AG09319 (cell line): ENCODE data around the gene RHOT1.
"Not testable (repeated sequence)": the region's sequence is repeated elsewhere in the genome, so short reads cannot be mapped to it uniquely, and the experiment has no call there.

ENCODE experiments used
- DNase-seq: peaks from one replicate; pipeline ENCODE4 v3.0.0-alpha.2; 2010; ENCODE audit warnings: low read depth; ENCODE audit errors: extremely low read depth
- TF ChIP-seq, protein P1 (sequence below): IDR thresholded peaks from 2 replicates; pipeline ENCODE4 v1.5.1; 2011; ENCODE audit warnings: low read depth, mild to moderate bottlenecking, inconsistent platforms, low read length, moderate library complexity

RHOT1 gene

DNA sequence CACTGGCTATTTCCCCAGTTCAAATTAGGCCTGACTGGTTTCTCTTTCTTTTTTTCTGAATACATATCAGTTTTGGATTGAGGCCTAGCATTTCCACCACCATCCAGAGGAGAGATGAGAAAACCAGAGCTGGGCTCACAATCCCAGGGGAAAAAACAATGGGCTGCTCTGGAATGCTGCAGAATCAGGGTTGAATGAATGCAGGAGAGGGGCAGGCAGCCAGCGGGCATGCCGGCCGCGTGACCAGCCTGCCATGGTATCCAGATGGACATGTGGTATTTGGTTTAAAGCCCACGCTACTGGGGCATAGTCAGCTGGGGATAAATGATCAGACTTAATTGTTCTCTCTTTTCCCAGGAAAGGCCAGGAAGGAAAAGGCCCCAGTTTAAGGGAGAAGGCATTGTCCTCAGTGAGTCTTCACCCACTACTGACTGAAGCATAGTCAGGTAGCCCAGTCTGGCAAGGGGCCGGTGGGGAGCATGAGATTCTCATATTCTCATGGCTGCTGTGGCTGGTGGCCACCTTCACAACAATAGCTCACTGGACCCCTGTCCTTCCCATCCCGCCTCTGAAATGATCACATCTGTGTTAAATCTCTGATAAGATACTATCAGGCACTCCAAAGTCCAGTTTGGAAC lies 38.7 kb upstream of the RHOT1 start:
- TF ChIP-seq, protein P1, sequence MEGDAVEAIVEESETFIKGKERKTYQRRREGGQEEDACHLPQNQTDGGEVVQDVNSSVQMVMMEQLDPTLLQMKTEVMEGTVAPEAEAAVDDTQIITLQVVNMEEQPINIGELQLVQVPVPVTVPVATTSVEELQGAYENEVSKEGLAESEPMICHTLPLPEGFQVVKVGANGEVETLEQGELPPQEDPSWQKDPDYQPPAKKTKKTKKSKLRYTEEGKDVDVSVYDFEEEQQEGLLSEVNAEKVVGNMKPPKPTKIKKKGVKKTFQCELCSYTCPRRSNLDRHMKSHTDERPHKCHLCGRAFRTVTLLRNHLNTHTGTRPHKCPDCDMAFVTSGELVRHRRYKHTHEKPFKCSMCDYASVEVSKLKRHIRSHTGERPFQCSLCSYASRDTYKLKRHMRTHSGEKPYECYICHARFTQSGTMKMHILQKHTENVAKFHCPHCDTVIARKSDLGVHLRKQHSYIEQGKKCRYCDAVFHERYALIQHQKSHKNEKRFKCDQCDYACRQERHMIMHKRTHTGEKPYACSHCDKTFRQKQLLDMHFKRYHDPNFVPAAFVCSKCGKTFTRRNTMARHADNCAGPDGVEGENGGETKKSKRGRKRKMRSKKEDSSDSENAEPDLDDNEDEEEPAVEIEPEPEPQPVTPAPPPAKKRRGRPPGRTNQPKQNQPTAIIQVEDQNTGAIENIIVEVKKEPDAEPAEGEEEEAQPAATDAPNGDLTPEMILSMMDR, result no peak
- peak; percentile 20 for DNase-seq

DNA sequence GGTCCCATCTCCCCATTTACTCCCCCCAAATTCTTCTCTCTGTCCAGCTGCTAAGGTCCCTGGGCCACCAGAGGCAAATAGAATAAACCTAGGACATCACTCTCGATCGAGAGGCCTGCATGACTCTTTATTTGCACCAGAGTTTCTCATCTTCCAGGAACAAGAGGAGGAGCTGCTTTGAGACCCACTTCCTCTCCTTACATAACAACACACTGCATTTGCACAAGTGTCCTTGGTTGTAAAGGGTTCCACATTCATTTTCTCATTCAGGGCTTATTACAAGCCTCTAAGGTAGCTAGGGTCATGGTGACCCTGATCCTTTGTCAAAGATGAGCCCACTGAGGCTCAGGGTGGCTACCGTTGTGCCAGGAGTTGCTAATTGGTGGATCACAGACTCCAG lies 38.1 kb upstream of the RHOT1 start:
- no peak for DNase-seq
- TF ChIP-seq, protein P1, result no peak

DNA sequence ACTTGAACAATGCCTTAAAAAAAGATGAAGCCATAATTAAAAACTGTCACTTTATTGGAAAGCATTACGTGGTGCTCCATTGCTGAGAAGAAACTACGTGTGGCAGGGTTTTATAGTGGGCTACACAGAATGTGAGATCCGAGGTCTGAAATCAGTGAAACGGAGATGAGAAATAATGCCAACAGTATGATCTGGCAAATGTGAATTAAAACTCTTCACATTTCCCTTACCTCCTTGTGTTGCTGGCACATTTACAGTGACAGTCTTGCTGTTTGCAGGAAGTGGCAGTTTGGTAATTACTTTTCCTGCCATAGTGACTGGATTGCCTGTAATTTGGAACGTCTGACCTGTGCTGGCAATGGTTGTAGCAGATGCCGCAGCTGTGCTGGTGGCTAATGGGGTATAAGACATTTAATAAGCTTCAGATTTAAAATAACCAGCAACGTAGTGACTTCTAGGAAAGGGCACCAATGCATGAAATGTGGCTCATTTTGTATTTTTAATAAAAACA lies 35.8 kb upstream of the RHOT1 start:
- DNase-seq, result not testable (repeated sequence)

DNA sequence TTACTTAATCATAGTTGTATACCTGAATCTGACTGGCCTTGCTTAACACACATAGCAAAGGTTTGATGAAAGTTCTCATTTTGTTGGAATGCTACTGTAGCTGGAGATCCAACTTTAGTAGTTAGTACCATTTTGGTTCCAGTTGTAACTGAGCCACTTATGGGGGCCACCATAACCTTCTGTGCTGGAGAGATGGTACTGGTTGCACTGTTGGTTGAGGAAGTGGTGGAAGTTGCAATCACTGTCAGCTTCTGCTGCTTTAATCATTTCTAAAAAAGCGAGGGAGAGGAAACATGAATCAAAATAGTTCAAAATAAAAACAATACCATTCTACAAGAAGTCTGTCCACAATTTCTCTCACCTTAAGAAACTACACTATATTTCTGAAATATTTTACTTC lies 35.1 kb upstream of the RHOT1 start:
- DNase-seq, result not testable (repeated sequence)

DNA sequence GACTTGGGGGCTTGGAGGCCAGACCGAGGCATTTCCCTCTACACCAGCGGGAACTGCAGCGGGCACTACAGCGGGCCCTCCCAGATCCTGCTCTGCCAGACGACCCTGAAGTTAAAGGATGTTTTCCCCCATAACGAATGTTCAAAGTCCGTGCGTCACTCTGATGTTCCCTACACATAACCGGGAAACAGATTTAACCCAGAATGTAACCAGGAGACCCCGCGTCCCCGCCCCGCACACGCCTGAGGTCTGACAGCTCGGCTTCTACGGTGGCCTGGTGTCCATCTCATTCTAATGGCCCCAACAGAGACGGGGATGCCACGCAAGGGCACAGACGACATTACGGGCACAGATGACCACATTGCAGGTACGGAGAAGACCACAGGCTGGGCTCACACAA lies 31.7 kb upstream of the RHOT1 start:
- no peak for DNase-seq
- TF ChIP-seq, protein P1, result no peak

DNA sequence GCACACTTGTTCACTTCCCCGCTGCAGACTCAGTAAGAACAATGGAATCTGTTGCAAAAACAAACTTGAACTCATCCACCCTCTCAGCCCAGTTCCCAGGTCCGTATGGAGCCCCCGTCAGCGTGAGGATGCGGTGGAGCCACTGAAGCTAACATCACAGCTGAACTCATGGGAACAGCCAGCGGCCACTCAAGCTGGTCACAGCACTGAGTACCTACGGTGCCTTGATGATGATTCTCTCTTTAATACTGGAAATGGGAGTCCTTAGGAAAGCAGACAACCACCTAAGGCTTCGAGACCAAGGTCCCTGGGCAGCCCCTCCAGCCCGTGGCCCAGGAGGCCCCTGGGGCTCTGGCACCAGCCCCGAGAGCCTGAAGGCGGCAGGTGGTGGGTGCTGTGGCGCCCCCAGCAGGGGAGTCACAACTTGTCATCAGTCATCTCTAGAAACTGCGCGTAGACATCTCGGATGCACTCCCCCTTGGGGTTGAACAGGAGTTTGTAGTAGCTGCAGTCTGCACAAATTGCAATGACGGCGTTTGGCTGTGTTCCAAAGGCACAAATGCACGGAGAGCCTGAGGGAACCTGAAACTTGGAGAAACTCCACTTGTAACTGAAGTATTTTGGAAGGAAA lies 31.0 kb upstream of the RHOT1 start:
- DNase-seq, result peak; percentile 42
- TF ChIP-seq, protein P1, result peak; percentile 41

DNA sequence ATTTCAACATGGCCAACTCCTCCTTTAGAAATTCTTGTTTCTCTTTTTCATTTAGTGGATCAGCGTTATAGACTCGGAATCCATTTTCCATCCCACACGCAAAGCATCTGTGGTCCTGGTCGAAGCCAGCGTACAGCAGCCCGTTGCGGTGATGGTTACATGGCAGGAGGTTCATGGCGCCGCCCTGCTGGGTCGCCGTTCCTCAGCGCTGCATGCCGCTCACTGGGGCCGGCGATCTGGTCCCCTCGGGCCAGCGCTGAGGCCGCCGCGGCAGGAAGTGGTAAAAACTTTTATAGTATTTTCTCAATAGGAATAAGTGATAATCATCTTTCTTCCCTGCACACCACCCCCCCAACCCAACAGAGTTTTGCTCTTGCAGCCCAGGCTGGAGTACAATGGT lies 29.9 kb upstream of the RHOT1 start:
- no peak for DNase-seq
- TF ChIP-seq, protein P1, result no peak

DNA sequence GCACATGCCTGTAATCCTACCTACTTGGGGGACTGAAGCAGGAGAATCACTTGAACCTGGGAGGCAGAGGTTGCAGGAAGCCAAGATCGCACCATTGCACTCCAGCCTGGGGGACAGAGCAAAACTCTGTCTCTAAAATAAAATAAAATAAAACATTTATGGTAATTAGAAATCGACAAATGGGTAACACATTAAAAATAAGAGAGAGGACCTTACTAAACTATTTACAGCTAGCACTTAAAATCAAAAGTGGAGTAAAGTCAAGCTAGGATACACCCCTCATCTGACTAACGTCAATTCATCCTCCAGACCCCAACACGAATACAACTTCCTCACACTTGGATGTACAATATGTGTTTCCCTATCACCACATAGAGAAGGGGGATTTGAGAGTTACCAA lies 27.8 kb upstream of the RHOT1 start:
- TF ChIP-seq, protein P1, result no peak
- no peak for DNase-seq

DNA sequence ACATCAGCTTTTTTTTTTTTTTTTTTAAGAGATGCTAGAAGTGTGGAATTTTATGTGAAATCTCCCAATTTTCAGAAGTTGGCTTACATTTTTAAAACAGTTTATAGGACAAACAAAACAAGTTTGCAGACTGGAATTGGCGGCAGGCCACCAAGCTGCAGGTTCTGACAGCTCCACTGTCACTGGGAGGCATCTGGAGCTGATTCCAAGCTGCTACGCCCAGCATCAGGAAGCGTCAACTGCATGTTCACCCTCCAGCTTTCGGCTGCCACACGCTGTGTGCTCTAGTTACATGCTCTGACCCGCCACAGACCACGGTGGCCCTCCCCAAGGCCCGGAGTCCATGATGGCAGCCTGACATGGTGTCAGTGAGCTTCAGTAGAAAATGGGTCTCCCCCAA lies 26.8 kb upstream of the RHOT1 start:
- not testable (repeated sequence) for DNase-seq
